OCI-LY1 (cell line): ENCODE measurements around the gene LSS.

Source experiments
- CTCF ChIP-seq: fragments of 200-600 bp; sonication (generic), shearing (Covaris generic); IDR thresholded peaks from 2 replicates; pipeline ENCODE4 v1.5.1; 2017; ENCODE audit warnings: mild to moderate bottlenecking, antibody characterized with exemption, low read length, moderate library complexity, mixed read lengths
- EZH2 ChIP-seq: fragments of 200-600 bp; sonication (generic), shearing (Covaris generic); IDR thresholded peaks from 2 replicates; pipeline ENCODE4 v1.8.0; 2017; ENCODE audit warnings: borderline replicate concordance, mixed run types, mild to moderate bottlenecking, antibody characterized with exemption, low read length, moderate library complexity, mixed read lengths

GRCh38 chr21:46205166-46205565 is 23.4 kb downstream of the LSS start:
- no peak for TF ChIP-seq CTCF
- TF ChIP-seq EZH2 = no peak
